Mesendoderm (in vitro differentiated cells): ENCODE results near the gene MSRB3. TPM values are rescaled to one million over a fixed set of nuclear protein-coding genes. Genes with fewer than 3 reads are reported as not detected.

Experiments used
- DNase-seq: peaks from one replicate; pipeline ENCODE4 v3.0.0; 2013
- H2AK5ac ChIP-seq: 2 replicates; pipeline ENCODE4 v1.6.1; 2013; ENCODE audit warnings: low read length, inconsistent platforms
- H2BK120ac ChIP-seq: 2 replicates; pipeline ENCODE4 v1.6.1; 2013; ENCODE audit warnings: low read depth, mild to moderate bottlenecking, low read length, moderate library complexity, mixed read lengths
- H2BK15ac ChIP-seq: replicated peaks from 2 replicates; pipeline ENCODE4 v1.6.1; 2013; ENCODE audit warnings: low read depth, mild to moderate bottlenecking, moderate library complexity
- H2BK5ac ChIP-seq: 2 replicates; pipeline ENCODE4 v1.6.1; 2013; ENCODE audit warnings: low read length, inconsistent platforms
- H3K18ac ChIP-seq: 2 replicates; pipeline ENCODE4 v1.6.1; 2013; ENCODE audit warnings: mild to moderate bottlenecking, low read length, mixed read lengths
- H3K23ac ChIP-seq: one replicate; pipeline ENCODE4 v1.6.1; 2013; ENCODE audit warnings: low read length
- H3K27ac ChIP-seq: 2 replicates; pipeline ENCODE4 v1.5.1; 2013; ENCODE audit warnings: low read depth, mild to moderate bottlenecking, inconsistent platforms, low read length, moderate library complexity
- H3K27me3 ChIP-seq: 2 replicates; pipeline ENCODE4 v1.6.1; 2013; ENCODE audit warnings: low read length, control low read depth, mild to moderate bottlenecking, inconsistent platforms; ENCODE audit not compliant: insufficient read depth, poor library complexity
- H3K36me3 ChIP-seq: 2 replicates; pipeline ENCODE4 v1.6.1; 2013; ENCODE audit warnings: low read length, inconsistent platforms; ENCODE audit not compliant: control insufficient read depth, insufficient read depth
- H3K4ac ChIP-seq: one replicate; pipeline ENCODE4 v1.6.1; 2013; ENCODE audit warnings: low read depth, mild to moderate bottlenecking, low read length, moderate library complexity
- H3K4me1 ChIP-seq: 2 replicates; pipeline ENCODE4 v1.6.1; 2013; ENCODE audit warnings: low read depth, low read length, inconsistent platforms; ENCODE audit not compliant: control insufficient read depth
- H3K4me2 ChIP-seq: 2 replicates; pipeline ENCODE4 v1.6.1; 2013; ENCODE audit warnings: low read length
- H3K4me3 ChIP-seq: 2 replicates; pipeline ENCODE4 v1.5.1; 2013; ENCODE audit warnings: mild to moderate bottlenecking, low read length
- H3K56ac ChIP-seq: one replicate; pipeline ENCODE4 v1.6.1; 2013; ENCODE audit warnings: low read length
- H3K79me1 ChIP-seq: 2 replicates; pipeline ENCODE4 v1.6.1; 2013; ENCODE audit warnings: low read length, inconsistent platforms
- H3K79me2 ChIP-seq: 2 replicates; pipeline ENCODE4 v1.6.1; 2013; ENCODE audit warnings: mild to moderate bottlenecking, low read length; ENCODE audit not compliant: control insufficient read depth, insufficient read depth
- H3K9ac ChIP-seq: 2 replicates; pipeline ENCODE4 v1.6.1; 2013; ENCODE audit warnings: low read length, inconsistent platforms
- H4K5ac ChIP-seq: one replicate; pipeline ENCODE4 v1.6.1; 2013; ENCODE audit warnings: low read length
- H4K8ac ChIP-seq: one replicate; pipeline ENCODE4 v1.6.1; 2013; ENCODE audit warnings: low read depth, mild to moderate bottlenecking, control low read depth, low read length, moderate library complexity
- WGBS: extraction: QIAGEN DNeasy Blood & Tissue Kit; methylation state at CpG from one replicate; pipeline ENCODE4 v1.1.7; 2013; ENCODE audit warnings: low lambda C conversion rate, missing lambda C conversion rate; ENCODE audit not compliant: insufficient coverage; ENCODE audit errors: extremely low coverage; 5-methylcytosine and 5-hydroxymethylcytosine counted together
- polyA plus RNA-seq, 2 experiments: library from polyadenylated mRNA; stranded (reverse); fragments of 200-250 nt; gene quantifications; one replicate each; pipeline ENCODE4 v1.2.3, GENCODE V29; 2013

Gene MSRB3
- polyA plus RNA-seq (2013, experiment 1 of 2), result 0.66 TPM
- 0.71 TPM for polyA plus RNA-seq (2013, experiment 2 of 2)

DNA sequence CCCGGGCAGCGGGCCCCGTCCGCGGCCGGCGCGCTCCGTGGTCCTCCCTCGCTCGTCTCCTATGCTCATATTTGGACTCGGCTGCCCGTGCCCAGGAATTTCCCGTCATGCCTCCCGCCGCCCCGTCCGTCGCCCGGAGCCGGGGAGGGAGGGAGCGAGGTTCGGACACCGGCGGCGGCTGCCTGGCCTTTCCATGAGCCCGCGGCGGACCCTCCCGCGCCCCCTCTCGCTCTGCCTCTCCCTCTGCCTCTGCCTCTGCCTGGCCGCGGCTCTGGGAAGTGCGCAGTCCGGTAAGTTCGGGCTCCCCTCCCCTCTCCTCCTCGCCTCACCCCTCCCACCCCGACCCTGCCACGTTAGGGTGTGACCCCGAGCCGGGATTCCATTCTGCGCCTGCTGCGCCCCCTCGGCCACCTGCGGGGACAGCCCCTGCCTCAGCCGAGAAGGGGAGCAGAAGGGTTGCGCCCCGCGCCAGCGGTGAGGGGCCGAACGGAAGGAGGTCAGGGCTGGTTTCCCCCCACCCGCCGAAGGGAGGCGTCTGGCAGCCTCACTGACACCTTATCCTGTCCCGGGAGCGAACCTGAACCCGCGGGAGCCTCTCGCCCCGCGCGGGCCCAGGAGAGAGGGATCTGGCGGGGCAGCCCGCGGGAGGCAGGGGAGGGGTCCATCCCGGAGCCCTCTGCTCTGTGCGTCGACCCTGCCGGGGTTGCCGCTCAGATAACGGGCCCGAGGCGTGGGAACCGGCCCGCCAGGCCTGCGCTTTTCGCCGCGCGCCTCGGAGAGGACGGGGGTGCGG is at the start of gene MSRB3:
TSS of gene MSRB3 (plus strand) at position 108 of the 793 bp plus-strand sequence. CDS start 29,897 bp downstream, outside the sequence.
- H3K27ac ChIP-seq, result peak within 1 kb of the TSS; percentile 8
- no peak within 1 kb of the TSS for H4K8ac ChIP-seq
- peak; percentile 83 for DNase-seq
- H3K36me3 ChIP-seq, result no peaks in the 10 kb centered on the region
- H4K5ac ChIP-seq, result no peak within 1 kb of the TSS
- peak within 1 kb of the TSS; percentile 72 for H3K4me3 ChIP-seq
- no peak within 1 kb of the TSS for H2BK15ac ChIP-seq
- no CpG with 5 or more reads among the region's 85 CpGs for WGBS
- no peak within 1 kb of the TSS for H3K4ac ChIP-seq
- no peak within 1 kb of the TSS for H2AK5ac ChIP-seq
- no peak within 1 kb of the TSS for H2BK120ac ChIP-seq
- no peaks in the 10 kb centered on the region for H3K4me1 ChIP-seq
- no peaks in the 10 kb centered on the region for H3K27me3 ChIP-seq
- H3K56ac ChIP-seq, result peak within 1 kb of the TSS; percentile 94
- H3K18ac ChIP-seq, result peak within 1 kb of the TSS; percentile 5
- no peaks in the 10 kb centered on the region for H3K79me1 ChIP-seq
- H3K23ac ChIP-seq, result no peak within 1 kb of the TSS
- H2BK5ac ChIP-seq, result no peak within 1 kb of the TSS
- H3K9ac ChIP-seq, result peak within 1 kb of the TSS; percentile 71
- H3K79me2 ChIP-seq, result no peaks in the 10 kb centered on the region
- H3K4me2 ChIP-seq, result peak within 1 kb of the TSS; percentile 98

DNA sequence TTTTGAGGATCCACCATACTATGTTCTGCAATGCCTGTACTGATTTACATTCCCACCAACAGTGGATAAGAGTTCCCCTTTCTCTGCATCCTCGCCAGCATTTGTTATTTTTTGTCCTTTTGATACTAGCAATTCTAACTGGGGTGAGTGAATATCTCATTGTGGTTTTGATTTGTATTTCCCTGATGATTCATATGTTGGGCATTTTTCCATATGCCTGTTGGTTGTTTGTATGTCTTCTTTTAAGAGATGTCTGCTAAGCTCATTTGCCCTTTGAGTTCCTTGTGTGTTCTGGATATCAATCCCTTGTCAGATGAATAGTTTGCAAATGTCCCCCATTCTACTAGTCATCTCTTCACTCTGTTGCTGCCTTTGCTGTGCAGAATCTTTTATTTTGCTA is 49.0 kb upstream of the MSRB3 start:
- no peaks in the 10 kb centered on the region for H3K4me1 ChIP-seq
- H2AK5ac ChIP-seq, result no peak overlapping the region
- H3K18ac ChIP-seq, result no peak overlapping the region
- no peak overlapping the region for H3K4me2 ChIP-seq
- no peak overlapping the region for H3K9ac ChIP-seq
- no peak overlapping the region for H3K4ac ChIP-seq
- no peak overlapping the region for H2BK5ac ChIP-seq
- no peak overlapping the region for H2BK15ac ChIP-seq
- no CpG with 5 or more reads among the region's 1 CpG for WGBS
- H3K36me3 ChIP-seq, result no peaks in the 10 kb centered on the region
- H4K8ac ChIP-seq, result no peak overlapping the region
- no peak overlapping the region for H3K23ac ChIP-seq
- no peak for DNase-seq
- H3K79me1 ChIP-seq, result no peaks in the 10 kb centered on the region
- no peaks in the 10 kb centered on the region for H3K27me3 ChIP-seq
- H3K27ac ChIP-seq, result no peak overlapping the region
- no peaks in the 10 kb centered on the region for H3K79me2 ChIP-seq
- no peak overlapping the region for H4K5ac ChIP-seq
- H3K56ac ChIP-seq, result no peak overlapping the region
- H2BK120ac ChIP-seq, result no peak overlapping the region
- H3K4me3 ChIP-seq, result no peak overlapping the region

DNA sequence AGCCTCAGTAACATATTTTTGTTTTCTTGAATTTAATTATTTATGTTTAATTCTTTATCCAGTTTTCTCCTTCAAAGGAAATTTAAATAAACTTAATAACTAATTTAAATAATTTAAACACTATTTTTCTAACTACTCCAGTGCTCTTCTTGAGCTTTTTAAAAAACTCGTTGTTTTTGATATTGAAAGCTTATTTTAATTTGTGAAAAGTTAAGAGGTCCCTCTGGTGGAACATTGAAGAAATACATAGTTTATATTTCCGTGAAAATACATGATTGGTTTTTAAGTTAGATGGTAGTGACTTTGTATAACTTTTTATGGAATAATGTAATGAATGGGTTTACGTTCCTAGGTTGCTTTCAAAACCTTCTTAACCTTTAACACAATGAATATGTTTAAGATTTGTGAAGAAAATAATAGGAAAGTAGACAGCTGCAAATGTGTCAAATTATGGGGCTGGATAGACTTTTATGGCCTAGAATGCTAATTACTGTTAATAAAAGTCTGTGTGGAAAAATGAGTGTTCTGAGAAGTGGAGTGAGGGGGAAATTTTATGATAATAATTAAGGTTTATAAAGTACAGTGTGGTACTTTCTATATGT is 45.9 kb upstream of the MSRB3 start:
- H4K8ac ChIP-seq, result no peak overlapping the region
- H3K79me1 ChIP-seq, result no peaks in the 10 kb centered on the region
- H3K4me2 ChIP-seq, result no peak overlapping the region
- no peak overlapping the region for H3K23ac ChIP-seq
- 100% methylated on average over 2 of the region's 3 CpGs for WGBS
- no peak overlapping the region for H3K27ac ChIP-seq
- H3K18ac ChIP-seq, result no peak overlapping the region
- H2BK15ac ChIP-seq, result no peak overlapping the region
- no peaks in the 10 kb centered on the region for H3K4me1 ChIP-seq
- no peak overlapping the region for H3K4ac ChIP-seq
- no peak overlapping the region for H4K5ac ChIP-seq
- no peak overlapping the region for H3K9ac ChIP-seq
- H3K79me2 ChIP-seq, result no peaks in the 10 kb centered on the region
- H3K56ac ChIP-seq, result no peak overlapping the region
- H2BK5ac ChIP-seq, result no peak overlapping the region
- DNase-seq, result peak; percentile 13
- no peaks in the 10 kb centered on the region for H3K36me3 ChIP-seq
- H2BK120ac ChIP-seq, result no peak overlapping the region
- no peak overlapping the region for H2AK5ac ChIP-seq
- no peak overlapping the region for H3K4me3 ChIP-seq
- no peaks in the 10 kb centered on the region for H3K27me3 ChIP-seq

DNA sequence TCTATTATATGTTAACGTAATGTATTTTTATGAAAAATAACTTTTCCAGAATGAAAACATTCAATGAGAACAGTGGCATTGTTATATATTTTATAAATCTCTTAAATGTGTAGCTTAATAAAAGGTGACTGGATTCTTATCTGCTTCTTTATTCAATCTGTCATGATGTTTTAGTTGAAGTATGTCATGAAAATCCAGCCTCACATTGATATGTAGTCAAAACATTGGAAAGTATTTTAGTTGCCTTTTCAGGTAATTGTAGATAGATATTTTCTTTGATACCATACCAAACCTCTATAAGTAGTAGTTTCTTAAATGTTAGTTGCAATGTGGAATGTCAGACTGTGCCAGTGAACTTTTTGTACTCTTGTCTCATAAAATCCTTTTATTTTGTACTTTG is 41.3 kb upstream of the MSRB3 start:
- H4K5ac ChIP-seq, result no peak overlapping the region
- H4K8ac ChIP-seq, result no peak overlapping the region
- H3K79me1 ChIP-seq, result no peaks in the 10 kb centered on the region
- no peak overlapping the region for H3K4me3 ChIP-seq
- H2BK15ac ChIP-seq, result no peak overlapping the region
- no peak overlapping the region for H3K18ac ChIP-seq
- H2BK5ac ChIP-seq, result no peak overlapping the region
- H3K27ac ChIP-seq, result no peak overlapping the region
- H3K9ac ChIP-seq, result no peak overlapping the region
- no peak overlapping the region for H3K4me2 ChIP-seq
- H3K79me2 ChIP-seq, result no peaks in the 10 kb centered on the region
- 100% methylated on average over 1 of the region's 1 CpG for WGBS
- H3K27me3 ChIP-seq, result no peaks in the 10 kb centered on the region
- H3K36me3 ChIP-seq, result no peaks in the 10 kb centered on the region
- no peaks in the 10 kb centered on the region for H3K4me1 ChIP-seq
- no peak overlapping the region for H3K56ac ChIP-seq
- no peak overlapping the region for H2AK5ac ChIP-seq
- H2BK120ac ChIP-seq, result no peak overlapping the region
- H3K4ac ChIP-seq, result no peak overlapping the region
- no peak for DNase-seq
- H3K23ac ChIP-seq, result no peak overlapping the region

DNA sequence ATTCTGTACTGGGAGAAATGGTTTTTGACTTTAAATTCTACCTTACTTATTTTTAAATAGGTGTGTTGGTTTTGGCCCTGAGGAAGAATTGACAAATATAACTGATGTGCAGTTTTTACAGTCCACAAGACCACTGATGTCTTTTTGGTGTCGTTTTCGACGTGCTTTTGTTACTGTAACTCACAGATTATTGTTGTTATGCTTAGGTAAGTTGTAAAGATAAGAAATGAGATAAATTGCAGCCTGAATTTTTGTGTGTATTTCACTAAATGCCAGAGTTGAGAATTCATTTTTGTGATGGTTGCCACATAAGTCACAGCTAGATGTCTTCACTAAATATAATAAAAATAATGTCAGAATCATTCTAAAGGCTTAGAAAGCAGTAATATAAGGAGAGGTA is 39.9 kb upstream of the MSRB3 start:
- DNase-seq, result no peak
- Histone ChIP-seq H2AK5ac (no peak overlapping the region), H3K4me2 (no peak overlapping the region), H4K8ac (no peak overlapping the region), H4K5ac (no peak overlapping the region), H3K27me3 (no peaks in the 10 kb centered on the region), H3K36me3 (no peaks in the 10 kb centered on the region), H2BK120ac (no peak overlapping the region), H3K79me1 (no peaks in the 10 kb centered on the region), H3K4me3 (no peak overlapping the region), H2BK15ac (no peak overlapping the region), H3K4me1 (no peaks in the 10 kb centered on the region), H3K4ac (no peak overlapping the region), H3K18ac (no peak overlapping the region), H3K79me2 (no peaks in the 10 kb centered on the region), H2BK5ac (no peak overlapping the region), H3K27ac (no peak overlapping the region), H3K23ac (no peak overlapping the region), H3K9ac (no peak overlapping the region), H3K56ac (no peak overlapping the region)
- WGBS, result no CpG with 5 or more reads among the region's 3 CpGs
